ENCODE data around the gene FAM131B. TPM values are rescaled to one million over a fixed set of nuclear protein-coding genes. Genes with fewer than 3 reads are reported as not detected.

FAM131B gene
- total RNA-seq, 1 donor: 3.2 TPM

DNA sequence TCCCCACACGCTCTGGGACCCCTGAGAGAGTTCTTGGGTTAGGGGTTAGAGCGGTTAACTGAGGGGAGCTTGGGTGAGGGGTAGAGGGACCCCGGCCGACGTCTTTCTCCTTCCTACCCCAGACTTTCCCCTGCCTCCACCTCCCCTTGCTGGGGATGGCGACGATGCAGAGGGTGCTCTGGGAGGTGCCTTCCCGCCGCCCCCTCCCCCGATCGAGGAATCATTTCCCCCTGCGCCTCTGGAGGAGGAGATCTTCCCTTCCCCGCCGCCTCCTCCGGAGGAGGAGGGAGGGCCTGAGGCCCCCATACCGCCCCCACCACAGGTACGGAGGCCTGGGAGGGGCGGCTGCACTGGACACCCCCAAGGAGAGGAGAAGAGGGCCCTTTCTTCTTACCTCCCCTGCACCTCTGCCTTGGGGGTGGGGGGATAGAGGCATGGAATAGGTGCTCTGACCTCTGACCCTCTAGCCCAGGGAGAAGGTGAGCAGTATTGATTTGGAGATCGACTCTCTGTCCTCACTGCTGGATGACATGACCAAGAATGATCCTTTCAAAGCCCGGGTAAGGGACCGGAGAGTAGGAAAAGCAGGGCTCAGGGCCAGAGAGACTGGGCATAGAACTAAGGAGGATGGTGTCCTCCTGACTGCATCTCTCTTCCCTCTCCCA is 19.7 kb upstream of the FAM131B start:
- H3K4me3 ChIP-seq (ENCODE audit: low read depth, low read length): peak overlapping the region; percentile 84
- TF ChIP-seq CTCF (IDR thresholded peaks at IDR 0.05; ENCODE audit: insufficient read depth, low read length): no peak
- no peak for DNase-seq (ENCODE audit: low read depth)

- DNase-seq (ENCODE audit: low read depth): peak; percentile 82
- TF ChIP-seq CTCF (IDR thresholded peaks at IDR 0.05; ENCODE audit: insufficient read depth, low read length): no peak
- peak overlapping the region; percentile 84 for H3K4me3 ChIP-seq (ENCODE audit: low read depth, low read length)
These were observed 19.1 kb upstream of the FAM131B start for GRCh38 chr7:143381427-143382125.

- DNase-seq (ENCODE audit: low read depth): peak; percentile 93
- TF ChIP-seq CTCF (IDR thresholded peaks at IDR 0.05; ENCODE audit: insufficient read depth, low read length): no peak
- peak within 1 kb of the TSS; percentile 84 for H3K4me3 ChIP-seq (ENCODE audit: low read depth, low read length)
These were observed 18.3 kb upstream of the FAM131B start, which contains the start of gene ZYX for GRCh38 chr7:143380646-143381426. Gene ZYX (plus strand): TSS chr7:143381345. CDS start chr7:143381572, 227 bp downstream.

DNA sequence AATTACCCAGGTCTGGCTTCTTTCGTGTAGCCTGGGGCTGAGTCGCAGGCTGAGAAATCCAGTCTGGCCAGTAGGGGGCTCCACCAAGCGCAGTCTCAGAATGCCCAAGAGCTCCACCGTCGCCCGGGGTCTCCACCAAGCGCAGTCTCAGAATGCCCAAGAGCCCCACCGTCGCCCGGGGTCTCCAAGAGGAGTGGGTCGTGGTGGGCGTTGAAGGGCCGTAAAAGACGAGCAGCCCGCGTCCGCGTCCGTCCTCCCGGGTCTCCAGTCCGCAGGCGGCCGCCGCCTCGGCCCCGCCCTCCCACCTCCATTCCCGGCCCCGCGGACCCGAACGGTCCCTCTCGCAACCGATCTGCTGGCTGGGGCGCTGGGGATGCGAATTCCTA is 17.7 kb upstream of the FAM131B start:
- peak; percentile 84 for TF ChIP-seq CTCF (IDR thresholded peaks at IDR 0.05; ENCODE audit: insufficient read depth, low read length)
- DNase-seq (ENCODE audit: low read depth): peak; percentile 90
- peak overlapping the region; percentile 84 for H3K4me3 ChIP-seq (ENCODE audit: low read depth, low read length)

DNA sequence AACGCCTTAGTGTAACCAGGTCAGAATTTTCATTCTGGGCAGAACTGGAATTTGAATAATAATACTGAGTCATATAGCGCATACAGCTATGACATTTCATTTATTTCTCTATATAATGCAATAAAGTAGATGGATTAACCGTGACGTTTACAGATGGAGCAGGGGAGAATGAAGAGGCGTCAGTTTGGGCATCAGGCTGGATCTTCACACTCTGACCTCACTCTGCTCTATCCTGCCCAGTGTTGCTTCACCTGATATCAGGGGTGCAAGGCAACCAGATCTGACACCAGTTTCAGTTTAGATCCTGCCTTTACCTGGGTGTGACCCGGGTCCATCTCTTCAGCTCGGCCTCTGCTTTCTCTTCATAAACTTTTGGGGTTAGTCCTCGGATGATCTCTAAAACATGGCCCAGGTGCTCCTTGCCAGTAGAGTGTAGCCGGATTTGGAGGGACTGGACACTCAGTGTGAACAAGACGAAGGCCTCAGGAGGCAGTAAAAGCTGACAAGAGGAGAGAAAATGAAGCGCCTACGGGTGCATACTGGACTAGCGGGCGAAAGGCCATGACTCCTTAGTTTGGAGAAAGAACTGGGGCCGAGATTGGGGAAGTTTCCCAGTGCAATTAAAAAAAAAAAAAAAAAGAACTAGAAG is 17.2 kb upstream of the FAM131B start:
- no peak for DNase-seq (ENCODE audit: low read depth)
- no peak for TF ChIP-seq CTCF (IDR thresholded peaks at IDR 0.05; ENCODE audit: insufficient read depth, low read length)
- H3K4me3 ChIP-seq (ENCODE audit: low read depth, low read length): peak overlapping the region; percentile 84

DNA sequence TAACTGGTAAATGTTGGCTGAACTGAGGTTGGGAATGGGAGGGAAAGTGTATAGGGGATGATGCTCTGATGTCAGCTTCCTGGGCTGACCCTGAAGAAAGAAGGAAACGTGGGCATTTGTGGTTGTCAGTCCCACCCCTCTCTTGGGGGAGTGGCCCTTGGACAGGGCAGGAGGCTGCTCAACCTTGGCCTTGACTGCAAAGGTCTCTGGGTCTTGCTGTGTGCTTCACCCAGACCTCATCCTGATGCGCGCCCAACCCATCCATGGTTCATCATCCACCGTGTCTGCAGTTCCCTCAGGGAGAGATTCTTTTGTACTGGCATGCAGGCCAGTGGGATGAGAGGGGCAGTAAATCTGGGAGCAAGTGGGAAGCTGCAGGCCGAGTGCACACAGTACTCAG is 13.9 kb upstream of the FAM131B start:
- DNase-seq (ENCODE audit: low read depth): no peak
- no peak overlapping the region for H3K4me3 ChIP-seq (ENCODE audit: low read depth, low read length)
- no peak for TF ChIP-seq CTCF (IDR thresholded peaks at IDR 0.05; ENCODE audit: insufficient read depth, low read length)
